ENCODE measurements around the gene CDK5.

Gene CDK5

GRCh38 chr7:151079199-151079910, 21.7 kb upstream of the CDK5 start:
- Histone ChIP-seq H3K79me2 (ENCODE audit: insufficient read depth, low read length) (peaks cover 29% of the 10 kb centered on the region), H3K27ac (ENCODE audit: low read depth, low read length) (no peak overlapping the region), H4K20me1 (ENCODE audit: low read depth, low read length) (no peaks in the 10 kb centered on the region), H3K9me3 (ENCODE audit: insufficient read depth, low read length) (no peaks in the 10 kb centered on the region), H3K27me3 (ENCODE audit: low read length) (no peaks in the 10 kb centered on the region), H3K9me2 (replicated peaks; ENCODE audit: insufficient read depth, low read length) (no peaks in the 10 kb centered on the region), H3K36me3 (ENCODE audit: low read length) (no peaks in the 10 kb centered on the region), H3K4me3 (ENCODE audit: insufficient read depth, low read length, poor library complexity, severe bottlenecking) (peak overlapping the region; percentile 83), H3F3A (ENCODE audit: insufficient read depth) (peaks cover 10% of the 10 kb centered on the region; the same call in 1 of the 2 replicates), H3K9ac (ENCODE audit: low read length) (peak overlapping the region; percentile 82), H2AFZ (ENCODE audit: low read depth, low read length, severe bottlenecking) (no peak overlapping the region), H3K4me2 (ENCODE audit: low read depth, low read length, poor library complexity, severe bottlenecking) (peak overlapping the region; percentile 69)
- no peak for TF ChIP-seq EZH2phosphoT487 (conservative IDR thresholded peaks at IDR 0.05; ENCODE audit: low read length)
- TF ChIP-seq CTCF (IDR thresholded peaks at IDR 0.05; ENCODE audit: insufficient read depth, low read length, poor library complexity, severe bottlenecking), result no peak

- Histone ChIP-seq H3F3A (ENCODE audit: insufficient read depth) (peaks cover 10% of the 10 kb centered on the region; the same call in 1 of the 2 replicates), H3K36me3 (ENCODE audit: low read length) (no peaks in the 10 kb centered on the region), H2AFZ (ENCODE audit: low read depth, low read length, severe bottlenecking) (no peak overlapping the region), H3K4me2 (ENCODE audit: low read depth, low read length, poor library complexity, severe bottlenecking) (peak overlapping the region; percentile 69), H4K20me1 (ENCODE audit: low read depth, low read length) (no peaks in the 10 kb centered on the region), H3K9me2 (replicated peaks; ENCODE audit: insufficient read depth, low read length) (no peaks in the 10 kb centered on the region), H3K4me3 (ENCODE audit: insufficient read depth, low read length, poor library complexity, severe bottlenecking) (no peak overlapping the region), H3K9ac (ENCODE audit: low read length) (peak overlapping the region; percentile 11; the same call in 1 of the 2 replicates), H3K9me3 (ENCODE audit: insufficient read depth, low read length) (no peaks in the 10 kb centered on the region), H3K27ac (ENCODE audit: low read depth, low read length) (no peak overlapping the region; the same call in 1 of the 2 replicates), H3K27me3 (ENCODE audit: low read length) (no peaks in the 10 kb centered on the region), H3K79me2 (ENCODE audit: insufficient read depth, low read length) (peaks cover 29% of the 10 kb centered on the region)
- TF ChIP-seq CTCF (IDR thresholded peaks at IDR 0.05; ENCODE audit: insufficient read depth, low read length, poor library complexity, severe bottlenecking) (no peak), EZH2phosphoT487 (conservative IDR thresholded peaks at IDR 0.05; ENCODE audit: low read length) (no peak)
These were observed 20.7 kb upstream of the CDK5 start for GRCh38 chr7:151078233-151079040.

- no peaks in the 10 kb centered on the region for H3K36me3 ChIP-seq (ENCODE audit: low read length)
- H3K4me2 ChIP-seq (ENCODE audit: low read depth, low read length, poor library complexity, severe bottlenecking), result no peak overlapping the region
- peaks cover 25% of the 10 kb centered on the region for H3K79me2 ChIP-seq (ENCODE audit: insufficient read depth, low read length)
- H3K9ac ChIP-seq (ENCODE audit: low read length), result no peak overlapping the region
- H3K9me3 ChIP-seq (ENCODE audit: insufficient read depth, low read length), result no peaks in the 10 kb centered on the region
- TF ChIP-seq EZH2phosphoT487 (conservative IDR thresholded peaks at IDR 0.05; ENCODE audit: low read length) (no peak), CTCF (IDR thresholded peaks at IDR 0.05; ENCODE audit: insufficient read depth, low read length, poor library complexity, severe bottlenecking) (no peak)
- H2AFZ ChIP-seq (ENCODE audit: low read depth, low read length, severe bottlenecking), result no peak overlapping the region
- no peaks in the 10 kb centered on the region for H3K27me3 ChIP-seq (ENCODE audit: low read length)
- H3F3A ChIP-seq (ENCODE audit: insufficient read depth), result peaks cover 10% of the 10 kb centered on the region; the same call in 1 of the 2 replicates
- H3K27ac ChIP-seq (ENCODE audit: low read depth, low read length), result no peak overlapping the region; the same call in 1 of the 2 replicates
- H4K20me1 ChIP-seq (ENCODE audit: low read depth, low read length), result no peaks in the 10 kb centered on the region
- no peak overlapping the region for H3K4me3 ChIP-seq (ENCODE audit: insufficient read depth, low read length, poor library complexity, severe bottlenecking)
- H3K9me2 ChIP-seq (replicated peaks; ENCODE audit: insufficient read depth, low read length), result no peaks in the 10 kb centered on the region
These were observed 20.1 kb upstream of the CDK5 start for GRCh38 chr7:151077705-151078232.
